ENCODE data around the gene CNOT10. TPM values are rescaled to one million over a fixed set of nuclear protein-coding genes. Genes with fewer than 3 reads are reported as not detected.

Gene CNOT10
- total and polyA plus RNA-seq, 4 donors = 14.1 to 57.5 (median 22.1) TPM

GRCh38 chr3:32818229-32818969 lies 133.4 kb downstream of the CNOT10 start:
- WGBS, 2 donors = 3% methylated on average over 100 to 111 of the region's 111 CpGs

GRCh38 chr3:32818970-32819511 lies 134.1 kb downstream of the CNOT10 start:
- Histone ChIP-seq H3K4me1 (ENCODE audit: control insufficient read depth in 5 of 5, insufficient read depth in 5 of 5, low read length in 5 of 5) (peaks cover 0 to 31% (median 4%) of the 10 kb centered on the region in 5 donors), H3K36me3 (ENCODE audit: control insufficient read depth in 4 of 4, insufficient read depth in 4 of 4, low read length in 4 of 4) (no peaks in the 10 kb centered on the region), H3K27ac (ENCODE audit: low read depth in 1 of 2, low read length in 1 of 2) (peak overlapping the region in 1 of 2 donors; percentile 83), H3K4me3 (peak overlapping the region; percentile 51), H3K9me3 (ENCODE audit: control insufficient read depth in 4 of 4, insufficient read depth in 3 of 4, low read length in 3 of 4) (peaks cover 0 to 2% (median 0%) of the 10 kb centered on the region in 4 donors), H3K27me3 (ENCODE audit: control insufficient read depth in 3 of 3, insufficient read depth in 3 of 3, low read length in 2 of 3) (peaks cover 4 to 9% (median 9%) of the 10 kb centered on the region in 3 donors), H3K9ac (ENCODE audit: insufficient read depth in 1 of 2, low read length in 2 of 2) (no peak overlapping the region)
- WGBS, 2 donors = 42 to 53% methylated on average over 25 of the region's 25 CpGs
- DNase-seq (no peak), ATAC-seq (ENCODE audit: insufficient read depth, low FRiP score) (no peak)
- no peak for TF ChIP-seq CTCF (IDR thresholded peaks at IDR 0.05; ENCODE audit: control extremely low read depth, extremely low read depth)

More at GRCh38 chr3:32818229-32818969, 133.4 kb downstream of the CNOT10 start:
- ATAC-seq (ENCODE audit: insufficient read depth, low FRiP score) (peak; percentile 5), DNase-seq (peak in 2 of 3 donors; percentile 26 to 45)
- Histone ChIP-seq H3K4me1 (ENCODE audit: control insufficient read depth in 5 of 5, insufficient read depth in 5 of 5, low read length in 5 of 5) (peaks cover 0 to 31% (median 4%) of the 10 kb centered on the region in 5 donors), H3K9ac (ENCODE audit: insufficient read depth in 1 of 2, low read length in 2 of 2) (no peak overlapping the region), H3K27me3 (ENCODE audit: control insufficient read depth in 3 of 3, insufficient read depth in 3 of 3, low read length in 2 of 3) (peaks cover 4 to 9% (median 9%) of the 10 kb centered on the region in 3 donors), H3K27ac (ENCODE audit: low read depth in 1 of 2, low read length in 1 of 2) (peak overlapping the region in 1 of 2 donors; percentile 83), H3K4me3 (peak overlapping the region; percentile 51), H3K36me3 (ENCODE audit: control insufficient read depth in 4 of 4, insufficient read depth in 4 of 4, low read length in 4 of 4) (no peaks in the 10 kb centered on the region), H3K9me3 (ENCODE audit: control insufficient read depth in 4 of 4, insufficient read depth in 3 of 4, low read length in 3 of 4) (peaks cover 0 to 2% (median 0%) of the 10 kb centered on the region in 4 donors)
- TF ChIP-seq CTCF (IDR thresholded peaks at IDR 0.05; ENCODE audit: control extremely low read depth, extremely low read depth) = no peak

GRCh38 chr3:32819551-32820348 lies 134.8 kb downstream of the CNOT10 start:
- H3K4me1 ChIP-seq (ENCODE audit: control insufficient read depth in 5 of 5, insufficient read depth in 5 of 5, low read length in 5 of 5) = peaks cover 0 to 31% (median 4%) of the 10 kb centered on the region in 5 donors
- no peak for ATAC-seq (ENCODE audit: insufficient read depth, low FRiP score)
- no peaks in the 10 kb centered on the region for H3K36me3 ChIP-seq (ENCODE audit: control insufficient read depth in 4 of 4, insufficient read depth in 4 of 4, low read length in 4 of 4)
- 59 to 79% methylated on average over 41 of the region's 41 CpGs for WGBS, 2 donors
- H3K9ac ChIP-seq (ENCODE audit: insufficient read depth in 1 of 2, low read length in 2 of 2) = no peak overlapping the region
- no peak for TF ChIP-seq CTCF (IDR thresholded peaks at IDR 0.05; ENCODE audit: control extremely low read depth, extremely low read depth)
- peak; percentile 49 to 66 (median 56) for DNase-seq
- no peak overlapping the region for H3K4me3 ChIP-seq
- H3K9me3 ChIP-seq (ENCODE audit: control insufficient read depth in 4 of 4, insufficient read depth in 3 of 4, low read length in 3 of 4) = peaks cover 0 to 2% (median 0%) of the 10 kb centered on the region in 4 donors
- peaks cover 4 to 9% (median 9%) of the 10 kb centered on the region in 3 donors for H3K27me3 ChIP-seq (ENCODE audit: control insufficient read depth in 3 of 3, insufficient read depth in 3 of 3, low read length in 2 of 3)
- H3K27ac ChIP-seq (ENCODE audit: low read depth in 1 of 2, low read length in 1 of 2) = peak overlapping the region in 1 of 2 donors; percentile 83

All from lung (tissue), 12 donors.